Daoy (cell line): ENCODE data around the gene PNMA8B. TPM values are rescaled to one million over a fixed set of nuclear protein-coding genes. Genes with fewer than 3 reads are reported as not detected.

ENCODE experiments used
- DNase-seq: peaks from one replicate; pipeline ENCODE4 v3.0.0-alpha.2; 2015; ENCODE audit warnings: low read depth
- total RNA-seq: library from RNA; depleted of rRNA; stranded (reverse); fragments of >200 nt; shearing (Covaris generic); gene quantifications from 2 replicates; pipeline ENCODE4 v1.2.3, GENCODE V29; 2014; rRNA removed

PNMA8B gene
- total RNA-seq, 1 experiment from 2014 or later = 0.06 TPM

DNA sequence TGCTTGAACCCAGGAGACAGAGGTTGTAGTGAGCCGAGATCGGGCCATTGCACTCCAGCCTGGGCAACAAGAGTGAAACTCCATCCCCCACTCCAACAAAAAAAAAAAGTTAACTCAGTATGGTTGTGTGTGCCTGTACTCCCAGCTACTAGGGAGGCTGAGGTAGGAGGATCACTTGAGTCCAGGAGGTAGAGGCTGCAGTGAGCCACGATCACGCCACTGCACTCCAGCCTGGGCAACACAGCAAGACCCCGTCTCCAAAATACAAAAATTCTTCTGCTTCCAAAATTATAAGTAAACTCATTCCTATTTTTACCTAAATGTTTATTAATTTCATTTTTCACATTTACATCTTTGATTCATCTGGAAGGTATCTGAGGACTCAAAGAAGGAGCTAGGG is 38.7 kb downstream of the PNMA8B start:
- no peak for DNase-seq

- DNase-seq = no peak
Measured at GRCh38 chr19:46454244-46454643, 41.4 kb downstream of the PNMA8B start.

GRCh38 chr19:46453661-46454060 is 42.0 kb downstream of the PNMA8B start:
- DNase-seq = no peak

GRCh38 chr19:46452186-46452585 is 43.5 kb downstream of the PNMA8B start:
- DNase-seq = no peak

DNA sequence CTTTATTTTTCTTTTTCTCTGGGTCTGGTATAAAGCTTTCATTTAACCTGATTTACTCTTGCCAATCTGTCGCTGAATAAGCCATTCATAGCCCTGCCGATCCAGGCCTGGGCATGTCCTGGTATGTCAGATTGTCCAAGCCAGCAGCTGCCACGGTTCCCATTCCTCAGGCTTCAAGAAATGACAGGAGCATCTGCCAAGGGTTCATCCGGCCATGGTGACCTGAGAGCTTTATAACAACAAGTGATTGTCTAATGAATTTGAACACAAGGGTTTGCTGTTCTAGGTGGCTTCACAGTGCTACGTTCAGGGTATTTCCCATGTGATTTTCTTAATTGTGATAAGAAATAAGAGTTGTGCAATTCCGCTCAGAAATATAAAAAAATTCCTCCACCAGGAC is 44.3 kb downstream of the PNMA8B start:
- no peak for DNase-seq

DNA sequence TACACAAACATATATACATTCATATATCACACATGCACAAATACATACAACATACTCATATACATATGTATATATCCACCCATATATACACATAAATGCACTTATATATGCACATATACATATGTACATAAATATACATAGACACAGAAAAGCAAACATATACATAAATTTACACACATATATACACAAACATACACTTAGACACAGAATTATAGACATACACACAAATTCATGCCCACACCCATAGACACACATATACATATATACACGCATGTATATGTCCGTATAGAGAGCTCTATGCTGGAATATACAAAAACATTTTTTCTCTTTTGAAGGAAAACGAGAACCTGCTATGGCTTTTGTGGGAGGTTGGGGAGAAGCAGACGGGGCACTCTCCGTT is 44.9 kb downstream of the PNMA8B start:
- no peak for DNase-seq

DNA sequence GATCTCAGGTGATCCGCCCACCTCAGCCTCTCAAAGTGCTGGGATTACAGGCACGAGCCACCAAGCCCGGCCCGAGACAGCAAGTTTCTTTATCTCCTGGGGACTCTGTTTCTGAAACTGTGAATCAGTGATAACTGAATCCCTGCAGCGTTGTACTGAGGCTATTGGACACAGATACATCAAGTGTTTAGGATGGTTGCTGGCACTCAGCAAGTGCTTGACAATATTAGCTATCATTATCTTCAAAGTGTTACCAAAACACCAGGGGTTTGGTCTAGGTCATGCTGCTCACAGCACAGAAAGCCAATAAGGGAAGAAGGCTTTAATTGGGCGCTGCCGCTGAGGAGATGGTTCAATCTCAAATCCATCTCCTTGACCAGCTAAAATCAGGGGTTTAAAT is 46.4 kb downstream of the PNMA8B start:
- DNase-seq = no peak

DNA sequence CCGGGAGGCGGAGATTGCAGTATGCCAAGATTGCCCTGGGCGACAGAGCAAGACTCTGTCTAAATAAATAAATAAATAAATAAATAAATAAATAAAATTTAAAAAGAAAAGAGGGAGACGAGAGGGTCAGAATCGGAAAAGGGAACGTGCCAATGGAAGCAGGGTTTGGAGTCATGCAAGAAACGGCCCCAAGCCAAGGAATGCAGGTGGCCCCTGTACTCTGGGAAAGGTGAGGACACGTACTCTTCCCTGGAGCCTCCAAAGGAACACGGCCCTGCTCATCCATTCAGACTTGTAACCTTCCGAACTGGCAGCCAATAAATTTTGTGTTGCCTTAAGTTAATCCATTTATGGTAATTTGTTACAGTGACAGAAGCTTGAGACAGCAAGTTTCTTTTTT is 47.1 kb downstream of the PNMA8B start:
- no peak for DNase-seq

DNA sequence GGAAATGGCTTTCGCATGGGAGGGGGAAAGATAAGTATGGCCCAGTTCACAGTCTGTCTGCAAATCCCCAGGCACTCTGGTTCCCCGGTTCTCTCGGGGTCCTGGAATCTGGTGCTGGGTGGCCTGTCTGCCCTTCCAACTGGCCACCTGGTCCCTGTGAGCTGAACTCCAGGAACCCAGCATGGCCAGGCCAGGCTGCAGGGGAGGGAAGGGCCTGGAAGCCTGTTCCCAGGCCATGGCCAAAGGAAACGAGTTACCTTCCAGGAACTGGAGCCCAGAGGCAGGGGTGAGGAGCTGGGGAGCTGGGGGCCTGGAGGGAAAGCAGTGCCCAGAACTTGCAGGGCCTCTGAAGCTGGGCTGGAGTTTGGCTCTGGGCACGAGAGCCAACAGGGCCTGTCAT is 47.8 kb downstream of the PNMA8B start:
- DNase-seq = no peak

DNA sequence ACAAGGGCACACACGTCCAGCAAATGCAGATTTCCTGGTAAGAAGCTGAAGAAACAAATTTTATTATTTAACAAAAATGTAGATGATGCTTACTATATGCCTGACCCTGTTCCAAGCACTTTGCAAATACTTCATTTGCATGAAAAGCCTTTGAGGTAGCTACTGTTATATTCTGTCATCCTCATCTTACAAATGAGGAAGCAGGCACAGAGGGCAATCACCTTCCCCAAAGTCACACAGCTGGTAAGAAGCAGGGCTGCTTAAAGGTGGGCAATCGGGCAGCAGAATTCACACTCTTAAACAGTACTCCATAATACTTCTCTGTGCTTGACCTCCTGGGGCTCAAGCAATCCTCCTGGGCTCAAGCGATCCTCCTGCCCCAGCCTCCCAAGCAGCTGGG is 48.7 kb downstream of the PNMA8B start:
- no peak for DNase-seq

- DNase-seq = no peak
Measured at GRCh38 chr19:46446021-46446420, 49.6 kb downstream of the PNMA8B start.

DNA sequence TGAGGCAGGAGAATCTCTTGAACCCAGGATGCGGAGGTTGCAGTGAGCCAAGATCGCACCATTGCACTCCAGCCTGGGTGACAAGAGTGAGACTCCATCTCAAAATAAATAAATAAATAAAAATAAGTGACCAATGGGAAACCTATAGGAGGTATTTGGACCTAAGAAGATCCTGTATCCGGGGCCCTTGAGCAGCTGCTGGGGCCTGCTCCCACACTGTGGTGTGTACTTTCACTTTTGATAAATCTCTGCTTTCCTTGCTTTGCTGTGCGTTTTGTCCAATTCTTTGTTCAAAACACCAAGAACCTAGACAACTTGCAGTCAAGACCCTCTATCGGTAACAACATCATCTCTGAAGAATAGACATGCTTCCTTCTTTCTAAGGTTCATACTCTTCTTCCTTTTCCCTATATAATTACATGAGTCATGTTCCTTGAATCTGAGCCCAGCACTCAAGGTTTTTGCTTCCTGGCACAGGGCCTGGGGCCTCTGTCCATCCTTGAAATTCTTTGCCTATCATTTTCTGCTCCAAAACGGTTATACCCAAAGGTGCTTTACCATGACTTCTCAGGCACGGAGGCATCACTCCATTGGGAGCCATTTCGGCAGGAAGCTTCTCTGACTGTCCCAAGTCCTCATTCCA is 52.7 kb downstream of the PNMA8B start:
- DNase-seq = peak; percentile 79

GRCh38 chr19:46441866-46442265 is 53.8 kb downstream of the PNMA8B start:
- DNase-seq = no peak

Other genes starting within 250 kb of the PNMA8B start
- gene HIF3A, start 198.8 kb downstream of the PNMA8B start, total RNA-seq = not detected in 2 replicates
- gene PPP5C, start 148.8 kb downstream of the PNMA8B start, total RNA-seq = 59.4 and 80.8 TPM in 2 replicates
- gene CCDC8, start 82.3 kb downstream of the PNMA8B start, total RNA-seq = 8.8 and 9.2 TPM in 2 replicates
- not detected in 2 replicates for gene PNMA8C, start 66.9 kb downstream of the PNMA8B start, total RNA-seq
- gene PNMA8A, start 24.3 kb downstream of the PNMA8B start, total RNA-seq = 4.4 and 4.6 TPM in 2 replicates
- 137 and 163 TPM in 2 replicates for gene CALM3, start 105.5 kb upstream of the PNMA8B start, total RNA-seq
- 0.12 and 0.34 TPM in 2 replicates for gene PTGIR, start 129.2 kb upstream of the PNMA8B start, total RNA-seq
- not detected in 2 replicates for gene GNG8, start 140.3 kb upstream of the PNMA8B start, total RNA-seq
- 0.30 and 0.91 TPM in 2 replicates for gene DACT3, start 165.3 kb upstream of the PNMA8B start, total RNA-seq
- 15.3 and 22.9 TPM in 2 replicates for gene PRKD2, start 221.2 kb upstream of the PNMA8B start, total RNA-seq